ENCODE results near the gene GEN1. TPM values are rescaled to one million over a fixed set of nuclear protein-coding genes. Genes with fewer than 3 reads are reported as not detected.

The GEN1 gene
- total RNA-seq, 4 donors from 2014 or later = 2.3 to 8.8 (median 6.7) TPM

DNA sequence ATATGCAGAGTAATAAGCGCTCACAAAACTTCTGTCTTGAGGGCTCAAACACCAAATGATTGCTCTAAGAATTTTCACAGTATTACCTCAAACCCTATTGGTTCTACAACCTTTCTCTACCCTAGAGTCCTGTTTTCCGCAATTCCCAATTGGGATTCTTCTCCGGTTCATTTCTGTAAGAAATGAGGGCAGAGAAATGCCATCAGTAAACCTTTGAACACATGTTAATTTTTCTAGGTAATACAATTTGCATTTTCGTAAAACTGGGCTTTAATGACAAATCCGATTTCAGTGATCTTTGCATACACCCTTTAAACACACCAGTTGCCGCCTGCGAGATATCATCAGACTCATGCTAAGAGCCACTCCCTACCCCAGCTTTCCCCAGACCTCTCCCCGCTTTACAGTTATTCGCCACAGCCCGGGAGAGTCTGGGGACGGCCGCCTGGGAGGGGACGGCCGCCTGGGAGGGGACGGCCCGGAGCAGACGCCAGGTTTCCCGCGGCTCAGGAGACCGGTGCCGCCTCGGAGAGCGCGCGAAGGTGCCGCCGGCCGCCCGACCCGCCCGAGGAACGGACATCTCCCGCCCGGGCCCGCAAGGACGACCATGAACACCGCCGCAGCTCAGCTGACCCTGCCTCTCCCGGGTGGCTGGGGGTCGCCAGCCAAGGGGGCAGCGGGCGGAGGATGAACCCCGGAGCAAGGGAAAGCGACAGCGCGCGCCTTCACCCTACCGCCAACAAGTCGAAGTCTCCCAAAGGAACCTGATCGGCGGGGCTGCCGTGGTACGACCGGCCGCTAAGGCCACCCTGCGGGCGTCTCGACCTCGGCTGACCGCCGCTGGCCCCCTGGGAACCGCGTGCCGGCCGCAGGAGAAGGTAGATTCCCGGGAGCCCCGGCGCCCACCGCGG lies 791 bp upstream of the GEN1 start:
- TF ChIP-seq, protein P1, sequence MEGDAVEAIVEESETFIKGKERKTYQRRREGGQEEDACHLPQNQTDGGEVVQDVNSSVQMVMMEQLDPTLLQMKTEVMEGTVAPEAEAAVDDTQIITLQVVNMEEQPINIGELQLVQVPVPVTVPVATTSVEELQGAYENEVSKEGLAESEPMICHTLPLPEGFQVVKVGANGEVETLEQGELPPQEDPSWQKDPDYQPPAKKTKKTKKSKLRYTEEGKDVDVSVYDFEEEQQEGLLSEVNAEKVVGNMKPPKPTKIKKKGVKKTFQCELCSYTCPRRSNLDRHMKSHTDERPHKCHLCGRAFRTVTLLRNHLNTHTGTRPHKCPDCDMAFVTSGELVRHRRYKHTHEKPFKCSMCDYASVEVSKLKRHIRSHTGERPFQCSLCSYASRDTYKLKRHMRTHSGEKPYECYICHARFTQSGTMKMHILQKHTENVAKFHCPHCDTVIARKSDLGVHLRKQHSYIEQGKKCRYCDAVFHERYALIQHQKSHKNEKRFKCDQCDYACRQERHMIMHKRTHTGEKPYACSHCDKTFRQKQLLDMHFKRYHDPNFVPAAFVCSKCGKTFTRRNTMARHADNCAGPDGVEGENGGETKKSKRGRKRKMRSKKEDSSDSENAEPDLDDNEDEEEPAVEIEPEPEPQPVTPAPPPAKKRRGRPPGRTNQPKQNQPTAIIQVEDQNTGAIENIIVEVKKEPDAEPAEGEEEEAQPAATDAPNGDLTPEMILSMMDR (IDR thresholded peaks at IDR 0.05) = no peak
- peak; percentile 79 for ATAC-seq (ENCODE audit: low FRiP score)
- no peak for DNase-seq (ENCODE audit: low spot score)

DNA sequence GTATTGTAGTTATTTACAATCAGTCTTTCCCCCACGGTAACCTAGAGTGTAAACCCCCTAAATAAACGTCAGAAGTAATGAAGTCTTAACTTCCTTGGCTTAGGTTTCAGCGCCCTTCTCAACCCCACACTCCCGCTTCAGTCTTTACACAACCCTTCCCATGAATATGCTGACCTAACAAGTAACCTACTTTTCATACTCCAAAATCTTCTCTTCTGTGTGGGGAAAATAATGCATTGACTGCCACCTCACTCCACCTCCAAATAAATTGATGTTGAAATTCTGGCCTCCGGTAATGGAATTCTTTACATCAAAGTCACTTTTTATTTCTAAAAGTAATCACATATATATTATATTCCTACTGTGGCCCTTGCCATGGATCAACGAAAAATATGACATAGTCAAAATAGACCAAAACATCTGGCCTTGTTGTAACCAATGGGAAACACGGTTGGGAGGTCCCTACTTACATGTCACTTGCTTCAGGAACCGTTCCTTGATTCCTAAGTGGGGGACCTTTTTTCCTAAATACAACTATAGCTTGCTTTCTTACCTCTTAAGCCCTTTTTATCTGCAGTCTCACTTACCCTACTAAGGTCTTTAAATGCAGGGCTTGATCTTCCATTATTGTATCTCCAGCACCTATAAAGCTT lies 961 bp downstream of the GEN1 start:
- DNase-seq (ENCODE audit: low spot score) (no peak), ATAC-seq (ENCODE audit: low FRiP score) (no peak)
- TF ChIP-seq, protein P1 (IDR thresholded peaks at IDR 0.05) = no peak

DNA sequence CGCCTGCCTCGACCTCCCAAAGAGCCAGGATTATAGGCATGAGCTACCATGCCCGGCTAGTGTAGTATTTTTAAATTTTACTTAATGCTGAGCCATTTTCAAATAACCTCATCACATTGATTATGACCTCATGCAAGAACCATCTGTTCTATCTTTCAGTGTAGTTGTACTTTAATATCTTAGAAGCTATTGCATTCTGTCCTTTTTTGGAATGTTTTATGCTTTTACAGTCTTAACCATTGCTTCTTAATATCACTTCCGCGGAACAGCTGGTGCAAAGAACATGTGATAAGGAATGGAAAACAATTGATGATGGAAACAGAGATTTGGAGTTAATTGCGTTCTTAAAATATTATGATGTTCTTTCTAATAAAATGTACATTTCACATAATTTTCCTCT lies 2.7 kb downstream of the GEN1 start:
- DNase-seq (ENCODE audit: low spot score) = no peak
- no peak for ATAC-seq (ENCODE audit: low FRiP score)
- TF ChIP-seq, protein P1 (IDR thresholded peaks at IDR 0.05) = no peak

DNA sequence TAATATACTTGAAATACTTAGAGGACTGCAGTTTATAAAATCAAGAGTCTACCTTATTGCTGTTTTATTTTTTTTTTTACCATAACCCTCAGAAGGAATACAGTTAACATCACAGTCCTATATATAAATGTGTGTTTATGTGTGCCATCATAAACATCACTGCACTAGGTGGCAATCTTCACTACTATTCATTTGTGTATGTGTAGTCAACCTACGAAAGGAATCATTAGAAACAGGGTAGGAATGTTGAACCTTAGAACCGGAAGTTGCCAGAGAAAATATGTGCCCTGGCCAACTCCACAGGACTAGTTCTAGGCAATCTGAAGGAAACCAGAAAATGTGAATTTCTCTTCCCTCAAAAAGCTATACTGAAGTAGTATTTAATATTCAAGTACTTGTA lies 3.4 kb downstream of the GEN1 start:
- ATAC-seq (ENCODE audit: low FRiP score) = no peak

DNA sequence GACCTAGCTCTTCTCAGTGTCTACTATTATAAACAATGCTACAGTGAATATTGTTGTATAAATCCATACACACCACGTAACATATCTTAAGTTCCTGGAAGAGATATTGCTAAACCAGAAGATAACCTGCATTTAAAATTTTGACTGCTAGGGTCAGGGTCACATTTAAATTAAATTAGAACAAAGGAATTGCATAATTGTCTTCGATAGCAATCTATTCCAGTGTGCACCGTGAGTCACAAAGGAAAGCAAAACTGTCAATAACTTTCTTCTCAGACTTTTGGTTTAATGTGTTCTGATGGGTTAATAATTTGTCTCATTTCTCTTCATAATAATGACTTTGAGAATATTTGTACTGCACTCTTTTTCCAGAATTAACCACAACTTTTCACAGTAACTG lies 4.2 kb downstream of the GEN1 start:
- no peak for ATAC-seq (ENCODE audit: low FRiP score)
- TF ChIP-seq, protein P1 (IDR thresholded peaks at IDR 0.05) = no peak
- DNase-seq (ENCODE audit: low spot score) = no peak

More for the DNA sequence above, 3.4 kb downstream of the GEN1 start:
- TF ChIP-seq, protein P1 (IDR thresholded peaks at IDR 0.05) = no peak
- no peak for DNase-seq (ENCODE audit: low spot score)

DNA sequence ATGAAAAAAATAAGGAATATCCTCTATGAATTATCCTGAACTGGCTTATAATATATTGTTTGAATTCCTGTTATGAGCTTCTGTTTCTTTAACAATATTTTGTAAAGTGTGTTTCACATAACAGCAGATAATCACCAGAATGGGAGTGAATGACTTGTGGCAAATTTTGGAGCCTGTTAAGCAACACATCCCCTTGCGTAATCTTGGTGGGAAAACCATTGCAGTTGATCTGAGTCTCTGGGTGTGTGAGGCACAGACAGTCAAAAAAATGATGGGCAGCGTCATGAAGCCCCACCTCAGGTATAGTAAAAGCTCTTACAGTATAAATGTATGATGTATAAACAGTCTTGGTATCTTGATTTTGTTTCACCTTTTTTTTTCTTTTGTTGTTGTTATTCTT lies 5.9 kb downstream of the GEN1 start:
- DNase-seq (ENCODE audit: low spot score) = no peak
- no peak for ATAC-seq (ENCODE audit: low FRiP score)

More for the DNA sequence above, 5.9 kb downstream of the GEN1 start:
- TF ChIP-seq, protein P1 (IDR thresholded peaks at IDR 0.05) = no peak

Measured in omental fat pad (tissue), 4 donors.